ENCODE measurements around the gene IRF2BPL.

Gene IRF2BPL

DNA sequence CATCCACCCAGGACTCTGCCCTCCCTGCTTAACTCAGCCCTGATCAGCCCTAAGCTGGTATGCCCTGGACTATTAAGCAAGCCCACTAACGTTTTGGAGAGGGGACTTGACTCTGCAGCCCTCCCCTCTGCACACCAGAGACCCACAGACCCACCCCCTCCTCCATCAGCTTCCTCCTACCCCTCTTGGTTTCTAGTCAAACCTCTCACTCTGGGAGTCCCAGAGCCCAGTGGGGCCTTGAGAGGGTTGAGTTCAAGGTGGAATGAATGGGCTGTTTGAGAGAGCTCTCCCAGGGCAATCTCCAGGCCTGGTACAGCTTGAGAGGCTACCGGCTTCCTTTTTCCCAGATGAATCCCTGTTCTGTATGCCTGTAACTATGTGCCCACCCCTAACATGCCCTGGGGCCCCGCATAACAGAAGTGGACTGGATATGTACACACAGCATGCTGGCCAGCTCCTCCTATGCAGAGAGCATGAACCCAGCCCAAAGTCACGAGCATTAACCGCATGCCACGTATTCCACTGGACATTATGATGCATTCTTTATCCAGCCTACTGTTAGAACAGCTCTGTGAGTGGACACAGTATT lies 43.6 kb downstream of the IRF2BPL start:
- DNase-seq = no peak

DNA sequence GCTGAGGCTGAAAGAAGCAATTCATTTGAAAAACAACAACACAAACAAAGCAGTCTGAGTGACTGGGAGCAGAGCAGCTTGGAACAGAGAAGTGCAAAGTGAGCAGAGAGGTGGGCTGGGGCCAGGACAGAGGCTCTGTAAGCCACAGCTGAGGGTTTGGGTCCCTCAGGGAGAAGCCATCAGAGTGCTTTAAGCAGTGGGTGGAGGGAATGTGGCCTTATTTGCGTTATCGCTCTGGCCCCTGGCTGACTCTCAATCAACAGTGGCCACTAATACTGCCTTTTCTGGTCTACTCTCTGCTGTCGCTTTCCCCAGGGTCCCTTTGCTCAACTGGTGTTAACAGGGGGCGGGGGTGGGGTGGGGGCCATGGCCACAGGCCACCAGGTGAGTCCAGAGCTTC lies 44.2 kb downstream of the IRF2BPL start:
- DNase-seq = no peak

DNA sequence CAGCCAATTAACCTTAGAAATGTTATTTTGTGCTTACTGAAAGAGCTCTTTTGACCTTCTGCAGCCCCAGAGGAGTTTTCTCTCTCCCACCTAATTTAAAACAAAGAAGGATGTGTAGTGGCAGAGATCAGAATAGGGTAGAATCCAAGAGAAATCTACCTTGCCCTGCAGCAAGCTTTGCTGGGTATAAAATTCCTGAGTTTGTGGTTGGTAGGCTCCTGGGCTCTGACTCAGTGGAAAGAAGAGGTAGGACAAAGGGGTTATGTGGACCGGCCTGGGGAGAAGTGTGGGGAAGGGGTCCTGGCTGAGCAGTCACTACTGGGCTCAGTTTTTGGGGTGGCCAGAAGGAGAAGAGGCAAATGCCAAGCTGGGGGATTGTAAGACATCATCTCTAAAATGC lies 46.8 kb downstream of the IRF2BPL start:
- DNase-seq = no peak

DNA sequence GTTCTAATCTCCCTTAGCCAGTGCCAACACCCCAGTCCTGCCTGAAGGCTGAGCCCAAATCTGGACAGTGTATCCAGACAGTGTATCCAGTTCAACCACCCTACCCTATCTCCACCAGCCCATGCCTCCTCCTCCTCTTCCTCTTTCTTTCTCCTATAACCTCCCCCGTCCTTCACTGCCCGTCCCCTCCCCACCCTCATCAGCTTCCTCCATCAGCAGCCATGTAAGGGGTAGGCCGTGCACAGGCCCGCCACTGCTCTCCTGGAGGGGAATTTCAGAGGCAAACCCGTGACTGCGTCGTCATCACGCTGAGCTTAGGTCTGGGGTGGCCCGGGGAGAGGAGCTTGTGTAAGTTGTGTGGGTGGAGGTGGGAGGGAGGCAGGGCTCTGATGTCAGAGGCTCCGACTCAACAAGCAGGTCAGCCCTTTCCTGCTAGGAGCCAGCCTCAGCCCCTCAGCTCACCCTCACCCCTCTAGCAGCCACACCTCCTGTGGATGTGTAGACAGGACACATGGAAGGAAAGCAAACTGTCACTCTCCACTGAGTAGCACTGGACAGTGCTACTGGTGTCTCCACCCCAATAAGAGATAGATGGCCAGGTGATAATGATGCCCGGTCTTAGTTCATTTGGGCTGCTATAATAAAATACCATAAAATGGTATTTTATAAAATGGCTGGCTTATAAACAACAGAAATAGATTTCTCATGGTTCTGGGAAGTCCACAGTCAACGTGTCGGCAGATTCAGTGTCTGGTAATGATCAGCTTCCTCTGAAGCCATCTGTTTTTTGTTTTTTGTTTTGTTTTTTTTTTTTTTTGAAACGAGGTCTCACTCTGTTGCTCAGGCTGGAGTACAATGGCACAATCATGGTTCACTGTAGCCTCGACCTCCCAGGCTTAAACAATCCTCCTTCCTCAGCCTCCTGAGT lies 50.5 kb downstream of the IRF2BPL start:
- DNase-seq = peak; percentile 86

DNA sequence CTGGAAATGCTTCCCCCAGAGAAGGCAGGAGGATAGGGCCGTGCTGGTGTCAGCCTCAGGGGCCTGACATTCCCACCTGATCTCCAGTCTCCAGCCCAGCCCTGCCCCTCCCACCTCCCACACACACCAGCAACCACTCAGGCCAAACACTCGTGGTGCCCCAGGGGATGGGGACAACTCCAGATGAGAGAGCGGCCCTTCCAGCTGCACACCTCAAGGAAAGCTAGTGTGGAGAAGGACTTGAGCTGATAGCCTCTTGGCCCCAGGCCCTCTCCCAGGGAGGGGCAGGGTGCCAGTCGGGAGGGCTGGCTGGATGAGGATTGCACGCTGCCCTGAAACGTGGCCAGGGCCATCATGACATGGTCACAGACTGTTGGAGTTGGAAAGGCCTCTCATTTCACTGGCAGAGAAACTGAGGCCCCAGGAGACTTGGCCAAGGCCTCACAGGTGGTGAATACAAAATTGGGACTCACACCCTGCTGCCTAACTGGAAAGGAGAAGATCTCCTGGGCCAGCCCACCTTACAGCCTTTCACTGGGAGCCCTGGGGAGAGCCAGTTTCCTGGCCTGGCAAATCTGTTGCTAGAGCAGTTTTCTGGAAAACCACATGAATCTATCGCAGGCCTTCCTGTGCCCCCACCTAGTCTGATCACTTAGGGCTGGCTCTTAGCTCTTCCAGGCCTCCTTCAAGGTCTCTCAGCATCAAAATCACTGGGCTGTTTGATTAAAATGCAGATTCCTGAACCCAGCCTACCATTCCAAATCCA lies 52.1 kb downstream of the IRF2BPL start:
- no peak for DNase-seq

DNA sequence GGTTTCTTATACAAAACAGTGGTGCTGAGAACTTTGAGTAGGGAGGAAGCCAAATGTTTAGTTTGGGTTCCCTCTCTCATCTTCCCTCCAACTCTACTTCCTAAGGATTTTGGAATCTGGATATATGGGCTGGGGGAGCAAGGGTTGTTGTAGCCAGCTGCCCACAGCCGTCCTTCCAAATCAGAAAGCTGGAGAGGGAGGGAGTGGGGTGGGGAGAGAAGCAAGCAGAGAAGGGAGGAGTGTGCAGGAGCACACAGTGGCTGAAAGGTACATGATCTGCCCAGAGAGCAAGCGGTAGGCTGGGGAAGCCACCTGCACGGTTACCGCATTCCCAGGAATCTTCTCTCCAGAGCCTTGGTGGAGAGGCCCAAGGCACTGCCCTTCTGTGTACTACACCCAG lies 52.7 kb downstream of the IRF2BPL start:
- DNase-seq = no peak

DNA sequence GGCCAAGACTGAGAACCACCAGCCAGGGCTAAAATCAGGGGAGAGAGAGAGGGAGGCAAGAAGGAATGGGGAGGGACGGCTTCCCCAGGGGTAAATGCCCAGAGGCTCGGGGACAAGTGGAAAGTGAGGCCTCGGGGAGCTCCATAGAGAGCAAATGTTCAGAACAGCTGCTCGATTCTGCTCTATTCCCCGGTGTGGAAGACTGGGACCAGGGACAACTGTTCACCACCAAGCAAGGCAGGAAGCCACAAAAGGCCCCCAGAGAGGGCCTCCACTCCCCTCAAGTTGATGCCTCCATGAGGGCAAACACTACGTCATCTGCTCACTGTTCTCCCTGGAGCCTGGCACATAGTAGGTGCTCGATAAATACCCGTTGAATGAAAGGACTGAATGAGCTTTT lies 53.5 kb downstream of the IRF2BPL start:
- no peak for DNase-seq
